PFSK-1 (cell line): ENCODE measurements around the gene TAGAP.

Source experiments
- POLR2AphosphoS5 ChIP-seq: IDR thresholded peaks from 2 replicates; pipeline ENCODE4 v1.6.1; 2012; ENCODE audit warnings: low read depth, mild to moderate bottlenecking, control low read depth, low read length, moderate library complexity
- REST ChIP-seq, 2 experiments: IDR thresholded peaks; 2 replicates each; pipeline versions ENCODE4 v1.6.1 to v1.8.0; 2011 to 2012; ENCODE audit warnings: low read depth in 2 of 2, low read length in 2 of 2, control low read depth in 1 of 2, inconsistent platforms in 1 of 2, mild to moderate bottlenecking in 1 of 2, moderate library complexity in 1 of 2; ENCODE audit not compliant: insufficient read depth in 1 of 2
- SIN3A ChIP-seq: IDR thresholded peaks from 2 replicates; pipeline ENCODE4 v1.6.1; 2012; ENCODE audit warnings: mild to moderate bottlenecking, low read length, moderate library complexity, borderline replicate concordance; ENCODE audit not compliant: insufficient read depth
- TAF1 ChIP-seq: IDR thresholded peaks from 2 replicates; pipeline ENCODE4 v1.6.1; 2012; ENCODE audit warnings: low read length, control low read depth, borderline replicate concordance; ENCODE audit not compliant: insufficient read depth

- TF ChIP-seq SIN3A (no peak), POLR2AphosphoS5 (no peak), TAF1 (no peak), REST (IDR thresholded peaks at IDR 0.05; ENCODE audit: insufficient read depth in 1 of 2, low read depth in 2 of 2, low read length in 2 of 2) (no peak)
These were observed 42.2 kb downstream of the TAGAP start for GRCh38 chr6:159002432-159003155.
